IMR-90 (cell line): ENCODE measurements around the gene POMT2. TPM values are rescaled to one million over a fixed set of nuclear protein-coding genes. Genes with fewer than 3 reads are reported as not detected.
A peak's percentile ranks its signal among the peaks of the same experiment; 100 is the strongest.

Experiments
- ATAC-seq: fragments of 200-7000 bp; cut with Tn5 transposase; 2 replicates; pipeline ENCODE4 v1.9.1; 2020; ENCODE audit warnings: low read depth, mild to moderate bottlenecking, moderate library complexity
- Bru-seq: library from RNA; stranded (reverse); fragments of 400-500 nt; gene quantifications from one replicate; lab custom pipeline; 2021; lab: Mats Ljungman, UMichigan
- BruChase-seq, 2 experiments: library from RNA; stranded (reverse); fragments of 400-500 nt; gene quantifications; one replicate each; lab custom pipeline; 2021; lab: Mats Ljungman, UMichigan
- BruUV-seq: library from RNA; stranded (reverse); fragments of 400-500 nt; replicated peaks from 2 replicates; lab custom pipeline; 2021; lab: Mats Ljungman, UMichigan
- CTCF ChIA-PET: fragments of 300-600 bp; formaldehyde crosslinking; extraction: SDS; loops from one replicate; lab custom pipeline; 2021; ENCODE audit warnings: antibody characterized with exemption; lab: Yijun Ruan, JAX
- POLR2A ChIA-PET: fragments of 300-600 bp; sonication (Branson Sonifier 250); formaldehyde crosslinking; loops from one replicate; lab custom pipeline; 2022; ENCODE audit warnings: antibody characterized with exemption; ENCODE audit not compliant: unreplicated experiment; lab: Charles Lee
- DNase-seq: peaks from one replicate; pipeline ENCODE4 v3.0.0; 2013
- H2AFZ ChIP-seq: replicated peaks from 2 replicates; pipeline ENCODE3; 2013; ENCODE audit warnings: low read length, mild to moderate bottlenecking; ENCODE audit not compliant: poor library complexity
- H2AK5ac ChIP-seq: 2 replicates; pipeline ENCODE4 v1.6.1; 2013; ENCODE audit warnings: low read depth, low read length, inconsistent platforms
- H2AK9ac ChIP-seq: replicated peaks from 2 replicates; pipeline ENCODE3; 2013; ENCODE audit warnings: mild to moderate bottlenecking, low read depth, low read length, moderate library complexity; ENCODE audit not compliant: poor library complexity
- H2BK120ac ChIP-seq: 2 replicates; pipeline ENCODE4 v1.6.1; 2013; ENCODE audit warnings: low read depth, low read length, inconsistent platforms
- H2BK15ac ChIP-seq: 3 replicates; pipeline ENCODE4 v1.6.1; 2013; ENCODE audit warnings: low read depth, low read length, inconsistent platforms
- H2BK20ac ChIP-seq: 2 replicates; pipeline ENCODE4 v1.6.1; 2013; ENCODE audit warnings: low read depth, mild to moderate bottlenecking, inconsistent platforms, low read length, moderate library complexity
- H2BK5ac ChIP-seq: 2 replicates; pipeline ENCODE4 v1.6.1; 2013; ENCODE audit warnings: mild to moderate bottlenecking, low read depth, low read length, inconsistent platforms; ENCODE audit not compliant: poor library complexity, severe bottlenecking
- H3K14ac ChIP-seq: replicated peaks from 2 replicates; pipeline ENCODE4 v1.6.1; 2013; ENCODE audit warnings: low read depth, low read length, inconsistent platforms
- H3K18ac ChIP-seq: 2 replicates; pipeline ENCODE4 v1.6.1; 2013; ENCODE audit warnings: low read depth, low read length, control low read depth
- H3K23ac ChIP-seq: 2 replicates; pipeline ENCODE4 v1.6.1; 2013; ENCODE audit warnings: low read depth, low read length, inconsistent platforms
- H3K27ac ChIP-seq: 2 replicates; pipeline ENCODE4 v1.5.1; 2013; ENCODE audit warnings: mild to moderate bottlenecking, control low read depth, low read length; ENCODE audit not compliant: insufficient read depth
- H3K27me3 ChIP-seq: 2 replicates; pipeline ENCODE4 v1.6.1; 2013; ENCODE audit warnings: low read length; ENCODE audit not compliant: control insufficient read depth, insufficient read depth
- H3K36me3 ChIP-seq: 2 replicates; pipeline ENCODE4 v1.6.1; 2013; ENCODE audit warnings: low read length, mixed read lengths; ENCODE audit not compliant: control insufficient read depth, insufficient read depth
- H3K4ac ChIP-seq: 2 replicates; pipeline ENCODE4 v1.6.1; 2013; ENCODE audit warnings: low read depth, low read length, inconsistent platforms
- H3K4me1 ChIP-seq: 2 replicates; pipeline ENCODE4 v1.6.1; 2013; ENCODE audit warnings: low read length, mixed read lengths; ENCODE audit not compliant: control insufficient read depth, insufficient read depth
- H3K4me2 ChIP-seq: 2 replicates; pipeline ENCODE4 v1.6.1; 2013; ENCODE audit warnings: low read depth, mild to moderate bottlenecking, control low read depth, low read length, moderate library complexity
- H3K4me3 ChIP-seq: 2 replicates; pipeline ENCODE4 v1.5.1; 2013; ENCODE audit warnings: low read depth, mild to moderate bottlenecking, control low read depth, low read length, moderate library complexity; ENCODE audit not compliant: insufficient read depth
- H3K56ac ChIP-seq: 2 replicates; pipeline ENCODE4 v1.6.1; 2013; ENCODE audit warnings: low read length, inconsistent platforms; ENCODE audit not compliant: insufficient read depth; ENCODE audit errors: extremely low read depth
- H3K79me1 ChIP-seq, 2 experiments: 2 replicates each; pipeline ENCODE4 v1.6.1; 2013; ENCODE audit warnings: low read length in 2 of 2, inconsistent platforms in 1 of 2, low read depth in 1 of 2
- H3K9ac ChIP-seq: 2 replicates; pipeline ENCODE4 v1.6.1; 2013; ENCODE audit warnings: low read depth, low read length, control low read depth
- H3K9me1 ChIP-seq: 2 replicates; pipeline ENCODE4 v1.6.1; 2013; ENCODE audit warnings: low read length, inconsistent platforms; ENCODE audit not compliant: insufficient read depth
- H3K9me3 ChIP-seq: 2 replicates; pipeline ENCODE4 v1.6.1; 2013; ENCODE audit warnings: low read length; ENCODE audit not compliant: control insufficient read depth, insufficient read depth
- H4K20me1 ChIP-seq: 2 replicates; pipeline ENCODE4 v1.6.1; 2013; ENCODE audit warnings: low read length, inconsistent platforms; ENCODE audit not compliant: insufficient read depth
- H4K5ac ChIP-seq: 2 replicates; pipeline ENCODE4 v1.6.1; 2013; ENCODE audit warnings: mild to moderate bottlenecking, low read depth, low read length, control low read depth
- H4K8ac ChIP-seq, 2 experiments: 2 replicates each; pipeline ENCODE4 v1.6.1; 2013; ENCODE audit warnings: low read depth in 2 of 2, low read length in 2 of 2, control low read depth in 1 of 2, inconsistent platforms in 1 of 2
- H4K91ac ChIP-seq: 2 replicates; pipeline ENCODE4 v1.6.1; 2013; ENCODE audit warnings: low read depth, low read length, inconsistent platforms; ENCODE audit not compliant: insufficient read depth
- BHLHE40 ChIP-seq: fragments of 150-350 bp; IDR thresholded peaks from 2 replicates; pipeline ENCODE4 v1.6.1; 2016; ENCODE audit warnings: mild to moderate bottlenecking, low read depth, low read length
- CEBPB ChIP-seq: IDR thresholded peaks from 2 replicates; pipeline ENCODE4 v1.6.1; 2012; ENCODE audit warnings: low read depth, low read length, improper control_type of control experiment
- CTCF ChIP-seq: conservative IDR thresholded peaks from 2 replicates; pipeline ENCODE4 v1.5.1; 2012; ENCODE audit warnings: mild to moderate bottlenecking, low read depth, low read length, improper control_type of control experiment
- ELK1 ChIP-seq: fragments of 150-350 bp; IDR thresholded peaks from 2 replicates; pipeline ENCODE4 v1.6.1; 2016; ENCODE audit warnings: low read depth, mild to moderate bottlenecking, low read length, moderate library complexity, borderline replicate concordance
- MAFK ChIP-seq: IDR thresholded peaks from 2 replicates; pipeline ENCODE4 v1.6.1; 2012; ENCODE audit warnings: low read depth, low read length, improper control_type of control experiment
- MAZ ChIP-seq: IDR thresholded peaks from 2 replicates; pipeline ENCODE4 v1.6.1; 2012; ENCODE audit warnings: low read depth, mild to moderate bottlenecking, low read length, improper control_type of control experiment, moderate library complexity, borderline replicate concordance
- MXI1 ChIP-seq: IDR thresholded peaks from 2 replicates; pipeline ENCODE4 v1.6.1; 2012; ENCODE audit warnings: low read depth, mild to moderate bottlenecking, low read length, moderate library complexity, borderline replicate concordance
- POLR2A ChIP-seq: IDR thresholded peaks from 2 replicates; pipeline ENCODE4 v1.6.1; 2012; ENCODE audit warnings: mild to moderate bottlenecking, low read depth, low read length
- RAD21 ChIP-seq: IDR thresholded peaks from 2 replicates; pipeline ENCODE4 v1.6.1; 2012; ENCODE audit warnings: low read length, improper control_type of control experiment
- USF2 ChIP-seq: fragments of 150-350 bp; IDR thresholded peaks from 2 replicates; pipeline ENCODE4 v1.6.1; 2017; ENCODE audit warnings: mild to moderate bottlenecking, antibody characterized with exemption, low read length, low read depth
- WGBS, 2 experiments: methylation state at CpG; one replicate each; pipeline versions ENCODE4 v1.1.5 to v1.1.7; 2013; ENCODE audit warnings: missing lambda C conversion rate in 2 of 2; ENCODE audit not compliant: insufficient read length in 1 of 2; ENCODE audit errors: extremely low coverage in 2 of 2; 5-methylcytosine and 5-hydroxymethylcytosine counted together
- dilution Hi-C: fragments of 300-500 bp; cut with HindIII; formaldehyde crosslinking; loops from one replicate; pipeline ENCODE4 v1.14.3; 2018; ENCODE audit warnings: low sequenced_read_pairs; ENCODE audit not compliant: unreplicated experiment
- in situ Hi-C: fragments of 300-500 bp; cut with MboI; formaldehyde crosslinking; loops from 3 replicates; pipeline ENCODE4 v1.14.3; 2019; ENCODE audit warnings: low sequenced_read_pairs, inconsistent platforms, mixed read lengths
- intact Hi-C: fragments of 100-400 bp; cut with micrococcal nuclease; formaldehyde crosslinking; loops from 2 replicates; pipeline ENCODE4 v1.10.0; 2022
- long read RNA-seq: library from polyadenylated mRNA; unstranded; transcript quantifications from one replicate; pipeline ENCODE4 v2.0.0, GENCODE V29; 2021; ENCODE audit not compliant: unreplicated experiment
- polyA plus RNA-seq, 3 experiments: library from polyadenylated mRNA; depleted of rRNA; stranded (reverse); fragments of >200 nt; gene quantifications; 2 replicates each; pipeline ENCODE4 v1.2.3, GENCODE V29; 2012; ENCODE audit warnings: low replicate concordance in 1 of 3
- total RNA-seq: library from RNA; depleted of rRNA; stranded (reverse); fragments of >200 nt; gene quantifications from 2 replicates; pipeline ENCODE4 v1.2.3, GENCODE V29; 2012; rRNA removed

Gene POMT2
- total RNA-seq: 5.8 and 6.5 TPM in 2 replicates
- 13.0 and 13.1 TPM in 2 replicates for polyA plus RNA-seq (2012; rRNA removed)
- polyA plus RNA-seq (2012; cell fraction: cytosol; rRNA removed): 7.4 and 9.6 TPM in 2 replicates
- polyA plus RNA-seq (2012; cell fraction: nucleus; rRNA removed; ENCODE audit: low replicate concordance): 40.0 and 47.7 TPM in 2 replicates
- percentile 54 among the genes with signal in this experiment for Bru-seq, nascent RNA
- percentile 59 among the genes with signal in this experiment for BruChase-seq, experiment 1, labeled RNA remaining after a 6-hour chase
- BruChase-seq, experiment 2, labeled RNA remaining after a 2-hour chase: percentile 58 among the genes with signal in this experiment
- long read RNA-seq, full-length matches to known transcripts: 4 of 9 reads
- long read RNA-seq, partial matches to known transcripts: 0 of 9 reads
- long read RNA-seq, other reads (novel, unspliced or antisense): 5 of 9 reads

- peak; percentile 79 for DNase-seq
- Histone ChIP-seq H3K9me1 (peaks cover 6% of the 10 kb centered on the region; the same call in 1 of the 2 replicates), H2AK9ac (peak within 1 kb of the TSS; percentile 100), H4K8ac (peak within 1 kb of the TSS; percentile 90 to 98), H3K4me3 (peak within 1 kb of the TSS; percentile 84), H3K4me2 (peak within 1 kb of the TSS; percentile 95), H3K9ac (peak within 1 kb of the TSS; percentile 96), H4K20me1 (peaks cover 9% of the 10 kb centered on the region), H3K56ac (peak within 1 kb of the TSS; percentile 98), H4K5ac (peak within 1 kb of the TSS; percentile 92), H3K23ac (peak within 1 kb of the TSS; percentile 99), H3K27me3 (no peaks in the 10 kb centered on the region), H4K91ac (peak within 1 kb of the TSS; percentile 100), H2BK120ac (peak within 1 kb of the TSS; percentile 97), H3K18ac (peak within 1 kb of the TSS; percentile 92), H3K9me3 (no peaks in the 10 kb centered on the region), H2AFZ (peak within 1 kb of the TSS; percentile 100), H3K4me1 (peaks cover 2% of the 10 kb centered on the region; the same call in 1 of the 2 replicates), H3K4ac (peak within 1 kb of the TSS; percentile 100), H3K14ac (peak within 1 kb of the TSS; percentile 100), H2AK5ac (peak within 1 kb of the TSS; percentile 88; the same call in 1 of the 2 replicates), H3K27ac (peak within 1 kb of the TSS; percentile 98), H3K79me1 (peaks cover 21 to 49% of the 10 kb centered on the region in 2 experiments), H2BK5ac (peak within 1 kb of the TSS; percentile 98), H2BK15ac (peak within 1 kb of the TSS; percentile 93; the same call in 2 of the 3 replicates), H3K36me3 (no peaks in the 10 kb centered on the region), H2BK20ac (0 out of 2 replicates have a peak within 1 kb of the TSS, but pooled peaks have one; percentile 81)
- dilution Hi-C loops (no loop called here), in situ Hi-C loops (loop anchor here (25.0 kb wide), 1 partner anchor 433 kb away; no protein-coding TSS in a partner anchor), intact Hi-C loops (loop anchor here (2.0 to 5.0 kb wide), 3 partner anchors 56 to 232 kb away; partner anchors contain the start of genes AHSA1, SAMD15, TMED8 and VIPAS39)
- ChIA-PET POLR2A (interaction anchor here (0.7 to 1.0 kb wide), 3 partner anchors 23 to 891 kb away, joined by 3 to 9 read pairs (median 3); no protein-coding TSS in a partner anchor), CTCF (interaction anchor here (0.6 kb wide), 2 partner anchors 17 to 117 kb away, joined by 3 to 9 read pairs; no protein-coding TSS in a partner anchor)
- no TSS peak for BruUV-seq
- ATAC-seq: peak; percentile 64
- WGBS, 2 experiments: 0% methylated on average over 21 of the region's 69 CpGs; no CpG with 5 or more reads in 1 of the 2 experiments
- TF ChIP-seq RAD21: 0 out of 2 replicates have a peak, but pooled peaks have one; percentile 9
- no peak for TF ChIP-seq MAFK
- peak; percentile 94 for TF ChIP-seq MXI1
- peak; percentile 96; the same call in 1 of the 2 replicates for TF ChIP-seq MAZ
- TF ChIP-seq USF2: no peak
- peak; percentile 57 for TF ChIP-seq CTCF
- TF ChIP-seq BHLHE40: no peak
- no peak for TF ChIP-seq CEBPB
- no peak for TF ChIP-seq POLR2A
- TF ChIP-seq ELK1: no peak
These were observed at the start of gene POMT2 for GRCh38 chr14:77320238-77320935. TSS of gene POMT2 (minus strand) at chr14:77320883. CDS start at chr14:77320681, 202 bp downstream.
